ENCODE results near the gene VWCE.

The VWCE gene

GRCh38 chr11:61328351-61328750 is 33.2 kb upstream of the VWCE start:
- DNase-seq = no peak

- no peak for DNase-seq
Measured at GRCh38 chr11:61327669-61328071, 32.6 kb upstream of the VWCE start.

GRCh38 chr11:61325649-61326414 is 30.7 kb upstream of the VWCE start:
- no peak for DNase-seq

- DNase-seq = no peak
Measured at GRCh38 chr11:61315260-61315659, 20.1 kb upstream of the VWCE start.

GRCh38 chr11:61310749-61311148 is 15.6 kb upstream of the VWCE start:
- DNase-seq = no peak

- DNase-seq = no peak
Measured at GRCh38 chr11:61309739-61310138, 14.6 kb upstream of the VWCE start.

- no peak for DNase-seq
Measured at GRCh38 chr11:61309141-61309540, 14.0 kb upstream of the VWCE start.

- DNase-seq = no peak
Measured at GRCh38 chr11:61307354-61307753, 12.2 kb upstream of the VWCE start.

- DNase-seq = no peak
Measured at GRCh38 chr11:61306221-61306620, 11.1 kb upstream of the VWCE start.

GRCh38 chr11:61305417-61305816 is 10.3 kb upstream of the VWCE start:
- no peak for DNase-seq

- DNase-seq = no peak
Measured at GRCh38 chr11:61303725-61304124, 8.6 kb upstream of the VWCE start.

- DNase-seq = no peak
Measured at GRCh38 chr11:61302550-61302949, 7.4 kb upstream of the VWCE start.

GRCh38 chr11:61298663-61299244 is 3.6 kb upstream of the VWCE start:
- no peak for DNase-seq

- DNase-seq = peak; percentile 49
Measured at GRCh38 chr11:61297746-61298145, 2.6 kb upstream of the VWCE start.

GRCh38 chr11:61297341-61297740 is 2.2 kb upstream of the VWCE start:
- DNase-seq = no peak

GRCh38 chr11:61295596-61295926 is 445 bp upstream of the VWCE start:
- no peak for DNase-seq

GRCh38 chr11:61293867-61294716 is 1.0 kb downstream of the VWCE start:
- DNase-seq = peak; percentile 79

- no peak for DNase-seq
Measured at GRCh38 chr11:61292356-61292755, 2.8 kb downstream of the VWCE start.

- DNase-seq = no peak
Measured at GRCh38 chr11:61290905-61291690, 4.0 kb downstream of the VWCE start.

- DNase-seq = no peak
Measured at GRCh38 chr11:61287338-61287977, 7.7 kb downstream of the VWCE start.

GRCh38 chr11:61283613-61284012 is 11.5 kb downstream of the VWCE start:
- DNase-seq = no peak

GRCh38 chr11:61281581-61282250 is 13.4 kb downstream of the VWCE start:
- DNase-seq = peak; percentile 72
